ENCODE measurements around the gene CDA. TPM values are rescaled to one million over a fixed set of nuclear protein-coding genes. Genes with fewer than 3 reads are reported as not detected.

The CDA gene
- polyA plus RNA-seq, 1 of the 3 experiments (the other 2 are of a cell fraction): 0.12 TPM

GRCh38 chr1:20634594-20635084, 45.7 kb downstream of the CDA start:
- POLR2A ChIA-PET: interaction anchor here (1.3 kb wide), 1 partner anchor 127 kb away, joined by 5 read pairs; the partner anchor contains the start of gene MUL1
- WGBS (ENCODE audit: low lambda C conversion rate): 32% methylated on average over 4 of the region's 4 CpGs

More at GRCh38 chr1:20634594-20635084, 45.7 kb downstream of the CDA start:
- no peaks in the 10 kb centered on the region for H3K27me3 ChIP-seq (ENCODE audit: insufficient read depth)
- H4K20me1 ChIP-seq (ENCODE audit: insufficient read depth): no peaks in the 10 kb centered on the region; the same call in 1 of the 2 replicates
- peaks cover 0 to 10% of the 10 kb centered on the region in 2 experiments for H3K36me3 ChIP-seq (replicated peaks in 1 of 2; ENCODE audit: control insufficient read depth in 1 of 2, insufficient read depth in 2 of 2, low read length in 1 of 2)
- H3K79me2 ChIP-seq (ENCODE audit: insufficient read depth): no peaks in the 10 kb centered on the region
- H3K27ac ChIP-seq (ENCODE audit: low read depth in 2 of 2, low read length in 1 of 2): no peak overlapping the region
- H3K9me2 ChIP-seq: no peaks in the 10 kb centered on the region
- peaks cover 0 to 12% of the 10 kb centered on the region in 2 experiments; a peak in 1 of 4 replicates for H3K4me1 ChIP-seq (ENCODE audit: control insufficient read depth in 1 of 2, insufficient read depth in 2 of 2, low read depth in 1 of 2, low read length in 1 of 2)
- CTCF ChIA-PET: interaction anchor here (1.3 to 10.4 kb wide), 7 partner anchors 32 to 121 kb away, joined by 3 to 97 read pairs (median 18); partner anchors contain the start of gene FAM43B
- H3K4me3 ChIP-seq (ENCODE audit: low read depth in 2 of 2, low read length in 1 of 2): peak overlapping the region; percentile 64 to 88
- no peak overlapping the region for H2AFZ ChIP-seq (ENCODE audit: low read depth)
- H3K4me2 ChIP-seq: peak overlapping the region; percentile 80
- TF ChIP-seq IRF3 (IDR thresholded peaks at IDR 0.05; ENCODE audit: low read depth, low read length) (no peak), USF1 (IDR thresholded peaks at IDR 0.05; ENCODE audit: borderline replicate concordance, low read depth) (no peak), MEF2A (IDR thresholded peaks at IDR 0.05; ENCODE audit: borderline replicate concordance, low read depth) (no peak), NRF1 (IDR thresholded peaks at IDR 0.05; ENCODE audit: low read depth, low read length) (no peak), RCOR1 (IDR thresholded peaks at IDR 0.05; ENCODE audit: low read length) (no peak), RAD21 (IDR thresholded peaks at IDR 0.05; ENCODE audit: low read length) (no peak), GATA2 (CRISPR knock-in tag; IDR thresholded peaks at IDR 0.05) (no peak), SIN3A (IDR thresholded peaks at IDR 0.05; ENCODE audit: borderline replicate concordance, low read depth, low read length) (no peak), SMC3 (IDR thresholded peaks at IDR 0.05; ENCODE audit: low read depth, low read length) (no peak), EZH2phosphoT487 (IDR thresholded peaks at IDR 0.05; ENCODE audit: borderline replicate concordance, low read depth) (no peak), YY1 (IDR thresholded peaks at IDR 0.05; ENCODE audit: low read depth) (no peak), REST (IDR thresholded peaks at IDR 0.05; ENCODE audit: low read depth, low read length) (no peak), FOSL2 (IDR thresholded peaks at IDR 0.05; ENCODE audit: borderline replicate concordance, low read depth) (no peak), MAX (IDR thresholded peaks at IDR 0.05; ENCODE audit: low read depth) (no peak), RFX5 (IDR thresholded peaks at IDR 0.05; ENCODE audit: low read length) (no peak), NFIC (IDR thresholded peaks at IDR 0.05; ENCODE audit: borderline replicate concordance) (no peak)
- no peaks in the 10 kb centered on the region for H3F3A ChIP-seq (replicated peaks; ENCODE audit: insufficient read depth)
- H3K9me3 ChIP-seq: no peaks in the 10 kb centered on the region
- peak overlapping the region; percentile 81; the same call in 1 of the 2 replicates for H3K9ac ChIP-seq
- peak; percentile 55 for DNase-seq
